Activated CD8-positive, alpha-beta memory T cell treated with anti-CD3 and anti-CD28 coated beads, Interleukin-2, amount 10 ng/mL, durations not matched to agents 7 days and 5 days (primary cell): ENCODE measurements around the gene FSTL4. TPM values are rescaled to one million over a fixed set of nuclear protein-coding genes. Genes with fewer than 3 reads are reported as not detected.

Experiments used
- ATAC-seq: fragments of 150-1000 bp; cut with Tn5 transposase; one replicate; pipeline ENCODE4 v1.10.0; 2021; ENCODE audit warnings: moderate library complexity
- CTCF ChIA-PET: fragments of 350-600 bp; sonication (Branson Sonifier 250); formaldehyde crosslinking; loops from one replicate; lab custom pipeline; 2021; ENCODE audit warnings: antibody characterized with exemption; lab: Charles Lee
- DNase-seq: peaks from one replicate; pipeline ENCODE4 v3.0.0-alpha.2; 2020
- H3K27ac Mint-ChIP-seq: one replicate; pipeline ENCODE4 v1.8.0; 2021; ENCODE audit warnings: mild to moderate bottlenecking, mixed read lengths
- H3K27me3 Mint-ChIP-seq: one replicate; pipeline ENCODE4 v1.8.0; 2021; ENCODE audit warnings: mixed read lengths
- H3K36me3 Mint-ChIP-seq: one replicate; pipeline ENCODE4 v1.8.0; 2021; ENCODE audit warnings: mild to moderate bottlenecking, mixed read lengths
- H3K4me1 Mint-ChIP-seq: one replicate; pipeline ENCODE4 v1.8.0; 2021; ENCODE audit warnings: mixed read lengths
- H3K4me3 Mint-ChIP-seq: one replicate; pipeline ENCODE4 v1.8.0; 2021; ENCODE audit warnings: mild to moderate bottlenecking, moderate library complexity, mixed read lengths
- H3K9me3 Mint-ChIP-seq: one replicate; pipeline ENCODE4 v1.8.0; 2022; ENCODE audit warnings: low read depth, mixed read lengths
- total RNA-seq, 2 experiments: library from RNA; stranded (reverse); gene quantifications; one replicate each; pipeline ENCODE4 v1.2.3, GENCODE V29; 2021

FSTL4 gene
- total RNA-seq, 2 experiments from 2014 or later = not detected

DNA sequence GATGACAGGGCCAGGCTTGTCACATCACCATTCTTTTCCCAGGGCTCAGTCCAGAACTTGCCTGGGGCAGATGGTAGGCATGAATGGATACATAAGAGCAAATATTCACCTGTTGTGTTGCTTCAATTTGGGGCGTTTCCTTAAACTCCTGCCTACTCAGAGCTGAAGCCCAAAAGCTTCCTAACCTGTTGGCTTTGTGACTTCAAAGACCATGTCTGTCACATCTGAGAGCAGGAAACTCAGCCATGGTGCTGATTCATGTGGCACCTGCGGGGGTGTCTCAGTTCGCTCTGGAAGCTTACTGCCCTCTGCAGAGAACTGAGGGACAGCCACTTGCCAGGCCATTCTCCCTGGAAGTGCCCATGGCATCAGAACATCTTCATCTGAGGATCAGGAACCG is 313.9 kb downstream of the FSTL4 start:
- no peaks in the 10 kb centered on the region for H3K9me3 Mint-ChIP-seq
- H3K4me3 Mint-ChIP-seq = no peak overlapping the region
- no peak for DNase-seq
- CTCF ChIA-PET = no interaction called here
- H3K4me1 Mint-ChIP-seq = no peaks in the 10 kb centered on the region
- H3K27ac Mint-ChIP-seq = no peak overlapping the region
- peaks cover 2% of the 10 kb centered on the region for H3K27me3 Mint-ChIP-seq
- no peaks in the 10 kb centered on the region for H3K36me3 Mint-ChIP-seq
- ATAC-seq = no peak

DNA sequence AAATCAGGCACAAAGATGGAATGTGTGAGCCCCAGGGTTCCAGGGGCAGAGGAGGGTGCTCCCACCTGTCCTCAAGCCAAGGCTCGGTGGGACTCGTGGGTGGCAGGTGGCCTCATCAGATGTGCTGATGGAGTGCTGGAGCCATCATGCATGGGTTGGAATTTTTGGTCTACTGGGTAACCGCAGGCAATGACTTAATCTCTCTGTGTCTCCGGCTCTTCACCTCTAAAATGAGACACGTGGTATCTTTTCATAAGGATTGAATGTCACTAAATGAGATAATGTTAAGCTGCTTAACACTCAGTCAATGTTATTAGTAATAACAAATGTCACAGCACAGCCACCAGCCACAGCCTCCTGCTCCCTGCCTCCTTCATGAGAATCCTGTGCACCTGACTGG is 315.0 kb downstream of the FSTL4 start:
- CTCF ChIA-PET = no interaction called here

DNA sequence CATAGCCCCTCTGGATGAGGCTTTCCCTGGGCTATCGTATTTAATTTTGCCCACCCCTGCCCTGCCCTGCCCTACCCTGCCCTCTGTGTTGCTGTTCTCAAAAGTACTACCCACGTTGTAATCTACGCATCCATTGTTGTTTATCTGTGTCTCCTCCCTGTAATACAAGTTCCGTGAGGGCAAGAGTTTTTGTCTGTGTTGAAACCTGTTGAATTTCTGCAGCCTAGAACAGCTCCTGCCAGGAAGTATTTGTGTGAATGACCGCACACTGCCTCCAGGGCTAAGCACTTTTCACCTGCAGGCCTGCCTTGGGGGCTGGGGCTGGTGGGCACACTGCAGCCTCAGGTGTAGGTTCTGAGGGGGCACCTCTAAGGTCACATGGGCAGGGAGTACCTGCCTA is 315.7 kb downstream of the FSTL4 start:
- CTCF ChIA-PET = no interaction called here
- no peaks in the 10 kb centered on the region for H3K36me3 Mint-ChIP-seq
- H3K4me3 Mint-ChIP-seq = no peak overlapping the region
- no peak overlapping the region for H3K27ac Mint-ChIP-seq
- no peaks in the 10 kb centered on the region for H3K9me3 Mint-ChIP-seq
- no peaks in the 10 kb centered on the region for H3K4me1 Mint-ChIP-seq
- ATAC-seq = no peak
- DNase-seq = no peak
- no peaks in the 10 kb centered on the region for H3K27me3 Mint-ChIP-seq

More for the DNA sequence above, 315.0 kb downstream of the FSTL4 start:
- no peaks in the 10 kb centered on the region for H3K4me1 Mint-ChIP-seq
- H3K27ac Mint-ChIP-seq = no peak overlapping the region
- no peak for DNase-seq
- H3K4me3 Mint-ChIP-seq = no peak overlapping the region
- H3K27me3 Mint-ChIP-seq = peaks cover 2% of the 10 kb centered on the region
- no peak for ATAC-seq
- H3K36me3 Mint-ChIP-seq = no peaks in the 10 kb centered on the region
- H3K9me3 Mint-ChIP-seq = no peaks in the 10 kb centered on the region

DNA sequence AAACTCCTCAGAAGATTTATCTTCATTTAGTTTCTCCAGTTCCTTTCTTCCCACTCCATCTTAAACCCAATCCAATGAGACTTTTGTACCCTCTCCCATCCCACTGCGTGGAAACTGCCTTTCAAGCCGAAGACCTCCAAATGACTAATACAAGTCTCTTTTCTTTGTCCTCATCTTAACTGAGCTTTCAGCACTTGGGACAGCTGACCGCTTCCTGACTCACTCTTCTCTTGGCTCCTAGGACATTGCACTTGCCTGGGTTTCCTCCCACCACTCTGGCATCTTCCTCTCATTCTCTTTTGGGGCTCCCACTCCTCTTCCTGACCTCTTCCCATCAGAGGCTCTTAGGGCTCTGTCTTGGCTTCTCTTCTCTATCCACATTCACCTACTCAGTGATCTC is 316.8 kb downstream of the FSTL4 start:
- no peaks in the 10 kb centered on the region for H3K36me3 Mint-ChIP-seq
- H3K27ac Mint-ChIP-seq = no peak overlapping the region
- no peak for DNase-seq
- H3K9me3 Mint-ChIP-seq = no peaks in the 10 kb centered on the region
- ATAC-seq = no peak
- H3K27me3 Mint-ChIP-seq = no peaks in the 10 kb centered on the region
- H3K4me3 Mint-ChIP-seq = no peak overlapping the region
- no peaks in the 10 kb centered on the region for H3K4me1 Mint-ChIP-seq
- CTCF ChIA-PET = no interaction called here

DNA sequence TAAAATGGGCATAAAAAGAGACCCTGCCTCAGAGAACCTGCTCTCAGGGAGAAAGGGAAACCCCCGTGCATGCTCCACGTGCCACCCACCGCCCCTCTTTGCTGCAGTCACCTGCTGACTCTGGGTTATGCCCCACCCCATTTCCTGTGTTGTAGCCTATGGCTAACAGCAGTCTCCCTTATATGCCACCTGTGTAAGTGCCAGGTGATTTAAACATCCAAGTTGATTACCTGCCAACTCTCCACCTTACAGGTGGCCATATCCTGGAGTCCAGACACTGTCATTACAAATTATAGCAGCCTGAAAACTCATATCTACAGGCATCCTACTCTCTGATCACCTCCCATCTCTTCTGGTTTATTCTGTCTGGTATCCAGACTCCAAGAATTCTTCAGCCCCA is 318.0 kb downstream of the FSTL4 start:
- CTCF ChIA-PET = no interaction called here
- Mint-ChIP-seq H3K27ac (no peak overlapping the region), H3K27me3 (no peaks in the 10 kb centered on the region), H3K9me3 (no peaks in the 10 kb centered on the region), H3K4me1 (no peaks in the 10 kb centered on the region), H3K4me3 (no peak overlapping the region), H3K36me3 (no peaks in the 10 kb centered on the region)
- no peak for ATAC-seq
- no peak for DNase-seq

DNA sequence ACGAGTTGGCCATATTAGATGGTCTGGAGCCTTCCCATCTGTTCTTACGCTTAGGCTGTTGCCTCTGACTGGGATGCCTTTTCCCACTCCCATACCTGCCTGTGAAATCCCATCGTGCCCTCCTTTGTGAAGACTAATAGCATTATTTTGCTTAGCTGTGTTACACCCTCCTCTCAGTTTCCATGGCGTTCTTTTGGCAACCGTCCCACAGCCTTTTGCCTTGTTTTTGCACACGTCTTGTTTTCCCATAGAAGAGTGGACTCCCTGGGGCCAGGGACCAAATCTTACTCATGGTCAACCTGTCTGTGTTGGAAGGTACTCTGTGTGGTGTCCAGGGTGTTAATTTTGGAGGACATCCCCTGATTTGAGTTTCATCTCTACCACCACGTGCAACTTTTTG is 318.4 kb downstream of the FSTL4 start:
- H3K27me3 Mint-ChIP-seq = no peaks in the 10 kb centered on the region
- H3K9me3 Mint-ChIP-seq = no peaks in the 10 kb centered on the region
- no peak overlapping the region for H3K4me3 Mint-ChIP-seq
- H3K27ac Mint-ChIP-seq = no peak overlapping the region
- no peak for ATAC-seq
- no peaks in the 10 kb centered on the region for H3K36me3 Mint-ChIP-seq
- CTCF ChIA-PET = no interaction called here
- no peaks in the 10 kb centered on the region for H3K4me1 Mint-ChIP-seq
- DNase-seq = no peak

DNA sequence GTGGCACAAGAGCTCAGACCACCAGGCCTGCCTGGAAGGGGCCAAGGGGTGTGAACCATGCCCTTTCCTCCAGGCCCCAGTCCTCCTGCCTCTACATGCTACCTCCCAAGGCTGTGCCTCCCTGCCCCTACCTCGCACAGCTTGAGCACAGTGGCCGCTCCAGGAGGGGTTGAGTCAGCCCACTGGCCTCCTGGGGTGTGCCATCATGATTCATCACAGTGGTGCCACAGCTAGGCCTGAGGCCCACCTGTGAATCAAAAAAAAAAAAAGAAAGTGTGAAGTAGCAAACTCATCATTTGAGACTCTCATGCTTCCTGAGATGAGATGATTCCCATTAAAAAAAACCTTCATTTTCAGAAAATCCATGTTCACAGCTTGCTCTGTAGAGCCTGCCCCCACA is 320.0 kb downstream of the FSTL4 start:
- CTCF ChIA-PET = no interaction called here
- no peak overlapping the region for H3K4me3 Mint-ChIP-seq
- no peak overlapping the region for H3K27ac Mint-ChIP-seq
- ATAC-seq (peak; percentile 27), DNase-seq (no peak)
- no peaks in the 10 kb centered on the region for H3K4me1 Mint-ChIP-seq
- H3K27me3 Mint-ChIP-seq = no peaks in the 10 kb centered on the region
- H3K36me3 Mint-ChIP-seq = no peaks in the 10 kb centered on the region
- no peaks in the 10 kb centered on the region for H3K9me3 Mint-ChIP-seq

DNA sequence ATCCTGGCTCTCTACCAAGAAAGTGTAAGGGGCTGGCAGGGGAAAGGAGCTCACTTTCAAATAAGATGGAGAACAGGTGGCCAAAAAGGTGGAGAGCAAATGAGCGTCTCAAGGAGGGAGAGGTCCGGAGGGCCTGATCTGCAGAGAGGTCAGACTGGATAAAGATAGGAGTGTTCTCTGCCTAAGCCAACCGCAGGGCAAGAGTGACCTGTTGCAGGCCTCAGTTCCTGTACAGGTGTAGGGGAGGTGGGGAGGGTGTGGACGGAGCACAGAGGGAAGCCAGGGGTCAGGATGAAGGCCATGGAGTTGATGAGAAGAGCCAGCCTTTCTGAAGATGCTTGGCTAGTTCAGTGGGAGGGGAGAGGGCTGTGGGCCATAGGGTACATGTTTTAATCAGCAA is 320.8 kb downstream of the FSTL4 start:
- no peak overlapping the region for H3K4me3 Mint-ChIP-seq
- no peaks in the 10 kb centered on the region for H3K27me3 Mint-ChIP-seq
- no peaks in the 10 kb centered on the region for H3K9me3 Mint-ChIP-seq
- DNase-seq (no peak), ATAC-seq (no peak)
- no peak overlapping the region for H3K27ac Mint-ChIP-seq
- H3K4me1 Mint-ChIP-seq = no peaks in the 10 kb centered on the region
- H3K36me3 Mint-ChIP-seq = no peaks in the 10 kb centered on the region
- CTCF ChIA-PET = no interaction called here

DNA sequence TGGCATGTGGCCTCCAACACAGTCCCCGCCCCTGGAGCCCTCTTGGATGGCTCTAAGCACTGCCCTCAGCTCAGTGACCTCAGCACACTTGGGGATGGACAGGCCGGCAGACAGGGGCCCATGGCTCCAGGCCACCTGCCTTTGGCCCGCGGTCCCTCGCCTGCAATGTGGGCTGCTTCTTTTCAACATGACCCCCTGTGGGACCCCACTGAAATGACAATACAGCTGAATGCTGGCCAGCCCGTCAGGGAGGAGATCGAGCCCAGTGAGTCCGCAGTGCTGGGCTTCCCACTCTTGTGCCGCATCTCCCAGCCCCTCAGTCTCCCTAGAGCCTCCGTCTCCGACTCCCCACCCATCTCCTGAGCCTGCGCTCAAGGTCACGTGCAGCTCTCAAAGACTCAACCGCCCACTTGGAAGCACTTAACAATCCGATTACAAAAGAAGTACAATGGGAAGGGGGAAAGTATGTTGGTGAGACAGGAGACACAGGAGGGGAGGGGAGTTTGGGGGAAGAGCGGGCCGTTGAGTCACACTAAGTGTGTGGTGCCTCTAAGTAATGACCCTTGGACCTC is 321.6 kb downstream of the FSTL4 start:
- no peaks in the 10 kb centered on the region for H3K27me3 Mint-ChIP-seq
- H3K4me3 Mint-ChIP-seq = no peak overlapping the region
- no peaks in the 10 kb centered on the region for H3K36me3 Mint-ChIP-seq
- DNase-seq (no peak), ATAC-seq (no peak)
- H3K9me3 Mint-ChIP-seq = no peaks in the 10 kb centered on the region
- CTCF ChIA-PET = no interaction called here
- no peaks in the 10 kb centered on the region for H3K4me1 Mint-ChIP-seq
- no peak overlapping the region for H3K27ac Mint-ChIP-seq

DNA sequence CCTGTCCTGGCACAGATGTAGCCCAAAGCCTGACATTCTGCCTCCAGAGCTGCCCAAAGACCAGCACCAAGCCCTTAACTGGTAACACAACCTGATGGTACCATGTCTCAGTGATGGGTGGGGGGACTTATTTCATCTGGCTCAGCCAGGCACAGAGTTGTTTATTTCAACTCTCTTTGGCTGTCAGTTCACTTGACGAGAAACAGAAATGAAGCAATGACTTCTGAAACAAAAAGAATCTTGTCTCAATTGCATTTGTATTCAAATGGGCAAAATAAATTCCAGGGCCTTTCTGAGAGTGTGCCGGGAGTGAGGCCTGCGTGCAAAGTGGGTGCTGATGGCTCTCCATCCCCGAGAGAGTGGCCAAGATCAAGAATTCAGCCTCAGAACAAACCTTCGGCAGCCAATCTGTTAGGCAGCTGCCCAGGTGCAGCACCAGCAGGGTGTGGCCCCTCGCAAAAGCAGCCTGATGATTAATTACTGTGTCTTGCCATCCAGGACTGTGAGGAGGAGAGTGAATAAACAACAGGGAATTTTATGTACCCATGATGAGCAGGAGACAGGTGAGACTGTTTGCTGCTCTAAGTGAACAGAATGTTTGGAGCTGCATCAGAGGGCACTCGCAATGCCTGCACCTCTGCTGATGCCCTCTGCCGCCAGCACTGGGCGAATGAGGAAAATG is 322.5 kb downstream of the FSTL4 start:
- DNase-seq = no peak
- no peak overlapping the region for H3K4me3 Mint-ChIP-seq
- no peaks in the 10 kb centered on the region for H3K9me3 Mint-ChIP-seq
- no peaks in the 10 kb centered on the region for H3K36me3 Mint-ChIP-seq
- H3K27me3 Mint-ChIP-seq = no peaks in the 10 kb centered on the region
- no peak for ATAC-seq
- no peaks in the 10 kb centered on the region for H3K4me1 Mint-ChIP-seq
- no peak overlapping the region for H3K27ac Mint-ChIP-seq
- CTCF ChIA-PET = interaction anchor here (1.1 kb wide), 1 partner anchor 176 kb away, joined by 4 read pairs; no protein-coding TSS in a partner anchor

DNA sequence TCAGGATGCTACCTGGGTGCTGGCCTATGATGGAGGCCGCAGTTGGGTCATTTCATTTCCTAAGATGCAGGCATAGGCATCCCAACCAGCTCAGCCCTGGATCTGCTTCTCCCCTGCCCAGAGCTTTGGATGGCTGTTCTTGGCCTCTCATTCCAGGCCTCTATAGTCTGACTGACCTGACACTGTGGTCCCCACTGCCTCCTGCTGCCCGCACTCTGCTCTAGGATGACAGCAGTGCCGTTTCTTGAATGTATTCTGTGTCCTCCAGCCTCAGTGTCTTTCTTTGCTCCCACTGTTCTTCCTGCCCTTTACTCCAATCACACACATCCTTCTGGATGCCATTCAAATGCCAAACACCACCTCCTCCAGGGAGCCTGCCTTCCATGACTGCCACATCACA is 324.8 kb downstream of the FSTL4 start:
- Mint-ChIP-seq H3K9me3 (no peaks in the 10 kb centered on the region), H3K4me1 (no peaks in the 10 kb centered on the region), H3K4me3 (no peak overlapping the region), H3K27me3 (no peaks in the 10 kb centered on the region), H3K27ac (no peak overlapping the region), H3K36me3 (no peaks in the 10 kb centered on the region)
- CTCF ChIA-PET = interaction anchor here (1.1 to 1.7 kb wide), 2 partner anchors 172 to 177 kb away, joined by 6 to 9 read pairs; no protein-coding TSS in a partner anchor
- DNase-seq (peak; percentile 54), ATAC-seq (peak; percentile 57)

DNA sequence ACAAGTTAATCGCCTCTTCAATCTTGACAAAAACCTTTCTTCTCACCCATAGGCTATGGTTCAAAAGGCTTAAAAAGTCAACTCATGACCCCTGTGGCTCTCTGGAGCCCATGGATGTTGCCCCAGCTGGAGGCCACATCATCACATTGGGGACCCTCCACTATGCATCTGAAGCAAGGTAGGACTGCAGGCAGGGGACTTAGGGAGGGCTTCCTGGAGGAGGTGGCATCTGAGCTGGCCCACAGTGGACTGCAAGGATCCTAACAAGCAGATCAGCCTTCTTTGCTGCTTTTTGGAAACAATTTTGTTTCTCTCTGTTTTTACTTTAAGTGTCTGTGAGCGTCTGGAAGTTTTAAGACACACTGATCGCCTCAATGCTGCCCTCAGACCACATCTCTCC is 325.9 kb downstream of the FSTL4 start:
- H3K4me1 Mint-ChIP-seq = no peaks in the 10 kb centered on the region
- H3K9me3 Mint-ChIP-seq = no peaks in the 10 kb centered on the region
- CTCF ChIA-PET = interaction anchor here (1.1 to 1.7 kb wide), 2 partner anchors 171 to 176 kb away, joined by 6 to 9 read pairs; no protein-coding TSS in a partner anchor
- H3K27me3 Mint-ChIP-seq = no peaks in the 10 kb centered on the region
- no peaks in the 10 kb centered on the region for H3K36me3 Mint-ChIP-seq
- ATAC-seq (no peak), DNase-seq (no peak)
- H3K4me3 Mint-ChIP-seq = no peak overlapping the region
- no peak overlapping the region for H3K27ac Mint-ChIP-seq

DNA sequence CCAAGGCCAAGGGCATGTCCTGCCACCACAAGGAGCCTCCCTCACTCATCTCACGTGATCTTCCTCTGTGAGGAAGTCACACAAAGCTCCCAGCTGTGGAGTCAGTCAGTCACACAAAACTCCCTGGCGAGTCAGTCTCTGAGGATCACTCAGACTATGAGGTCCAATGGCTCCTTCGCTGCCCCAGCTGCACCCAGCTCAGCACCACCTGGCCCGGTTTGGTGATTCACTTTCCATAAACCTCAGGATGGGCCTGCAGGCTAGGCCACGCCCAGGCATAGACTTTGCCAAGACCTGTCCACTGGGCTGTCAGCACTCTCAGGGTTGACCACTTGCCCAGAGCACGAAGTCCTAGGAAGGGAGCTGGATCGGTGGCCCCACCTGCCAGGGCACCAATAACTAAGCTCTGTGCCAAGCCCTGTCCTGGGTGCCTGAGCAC is 326.7 kb downstream of the FSTL4 start:
- H3K4me1 Mint-ChIP-seq = no peaks in the 10 kb centered on the region
- no peak overlapping the region for H3K27ac Mint-ChIP-seq
- DNase-seq = no peak
- CTCF ChIA-PET = no interaction called here
- no peaks in the 10 kb centered on the region for H3K36me3 Mint-ChIP-seq
- H3K9me3 Mint-ChIP-seq = no peaks in the 10 kb centered on the region
- H3K4me3 Mint-ChIP-seq = no peak overlapping the region
- no peak for ATAC-seq
- no peaks in the 10 kb centered on the region for H3K27me3 Mint-ChIP-seq

DNA sequence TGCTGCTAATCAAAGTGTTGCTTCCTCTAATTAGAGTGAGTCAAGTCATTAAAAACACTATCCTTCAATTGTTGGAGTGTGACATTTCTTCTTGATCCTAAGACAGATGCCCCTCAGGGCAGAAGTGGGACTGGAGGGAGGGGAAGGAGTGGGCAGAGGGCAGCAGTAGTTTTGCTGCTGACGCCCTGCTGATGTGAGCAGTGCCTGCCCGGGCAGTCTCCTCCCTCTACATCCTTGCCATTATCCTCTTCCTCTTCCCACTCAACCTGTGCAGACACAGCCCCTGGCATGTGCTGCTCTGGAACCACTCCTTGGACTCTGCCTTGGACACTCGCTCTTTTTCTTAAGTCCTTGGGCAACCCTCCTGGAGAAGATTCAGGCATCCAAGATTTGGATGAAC is 328.0 kb downstream of the FSTL4 start:
- Mint-ChIP-seq H3K4me3 (no peak overlapping the region), H3K9me3 (no peaks in the 10 kb centered on the region), H3K27me3 (no peaks in the 10 kb centered on the region), H3K27ac (no peak overlapping the region), H3K36me3 (no peaks in the 10 kb centered on the region), H3K4me1 (no peaks in the 10 kb centered on the region)
- ATAC-seq (no peak), DNase-seq (no peak)
- CTCF ChIA-PET = no interaction called here
